Measurements from ENCODE around the gene COL13A1. TPM values are rescaled to one million over a fixed set of nuclear protein-coding genes. Genes with fewer than 3 reads are reported as not detected.

COL13A1 gene
- total RNA-seq, 3 donors from 2014 or later = 0.66 to 0.80 (median 0.73) TPM

GRCh38 chr10:69979174-69979573 is 177.5 kb downstream of the COL13A1 start:
- H3K9me3 ChIP-seq = peaks cover 9 to 15% of the 10 kb centered on the region in 2 donors
- H3K27me3 ChIP-seq = no peaks in the 10 kb centered on the region
- TF ChIP-seq POLR2AphosphoS5 (IDR thresholded peaks at IDR 0.05) (no peak), POLR2A (IDR thresholded peaks at IDR 0.05) (no peak), CTCF (IDR thresholded peaks at IDR 0.05) (no peak)
- no peaks in the 10 kb centered on the region for H3K4me1 ChIP-seq
- H3K27ac ChIP-seq = no peak overlapping the region
- intact Hi-C loops (cut with DNase I; ENCODE audit: low total_unique reads) = no loop called here
- no peak overlapping the region for H3K4me3 ChIP-seq
- H3K36me3 ChIP-seq = no peaks in the 10 kb centered on the region
- DNase-seq (ENCODE audit: low spot score in 2 of 2) = no peak

- peaks cover 9 to 15% of the 10 kb centered on the region in 2 donors for H3K9me3 ChIP-seq
- H3K4me1 ChIP-seq = no peaks in the 10 kb centered on the region
- H3K4me3 ChIP-seq = no peak overlapping the region
- TF ChIP-seq CTCF (IDR thresholded peaks at IDR 0.05) (no peak), POLR2AphosphoS5 (IDR thresholded peaks at IDR 0.05) (no peak), POLR2A (IDR thresholded peaks at IDR 0.05) (no peak)
- intact Hi-C loops (cut with DNase I; ENCODE audit: low total_unique reads) = no loop called here
- no peaks in the 10 kb centered on the region for H3K27me3 ChIP-seq
- H3K27ac ChIP-seq = no peak overlapping the region
- DNase-seq (ENCODE audit: low spot score in 2 of 2) = no peak
- H3K36me3 ChIP-seq = no peaks in the 10 kb centered on the region
Observed at GRCh38 chr10:69980672-69981071, 179.0 kb downstream of the COL13A1 start.

- intact Hi-C loops (cut with DNase I; ENCODE audit: low total_unique reads) = no loop called here
- no peak for TF ChIP-seq POLR2A (IDR thresholded peaks at IDR 0.05)
- no peak for TF ChIP-seq POLR2AphosphoS5 (IDR thresholded peaks at IDR 0.05)
- no peak for TF ChIP-seq CTCF (IDR thresholded peaks at IDR 0.05)
- H3K4me1 ChIP-seq = no peaks in the 10 kb centered on the region
- H3K9me3 ChIP-seq = no peaks in the 10 kb centered on the region
- H3K36me3 ChIP-seq = no peaks in the 10 kb centered on the region
- no peak for DNase-seq (ENCODE audit: low spot score in 2 of 2)
- H3K4me3 ChIP-seq = no peak overlapping the region
- H3K27me3 ChIP-seq = no peaks in the 10 kb centered on the region
- no peak overlapping the region for H3K27ac ChIP-seq
Observed at GRCh38 chr10:69988094-69988493, 186.4 kb downstream of the COL13A1 start.

GRCh38 chr10:69991151-69991550 is 189.4 kb downstream of the COL13A1 start:
- H3K9me3 ChIP-seq = no peaks in the 10 kb centered on the region
- H3K4me3 ChIP-seq = no peak overlapping the region
- H3K4me1 ChIP-seq = no peaks in the 10 kb centered on the region
- no peak overlapping the region for H3K27ac ChIP-seq
- TF ChIP-seq POLR2AphosphoS5 (IDR thresholded peaks at IDR 0.05) = no peak
- no peak for TF ChIP-seq CTCF (IDR thresholded peaks at IDR 0.05)
- TF ChIP-seq POLR2A (IDR thresholded peaks at IDR 0.05) = no peak
- H3K27me3 ChIP-seq = no peaks in the 10 kb centered on the region
- H3K36me3 ChIP-seq = no peaks in the 10 kb centered on the region
- no peak for DNase-seq (ENCODE audit: low spot score in 2 of 2)
- intact Hi-C loops (cut with DNase I; ENCODE audit: low total_unique reads) = no loop called here

GRCh38 chr10:69994262-69994661 is 192.6 kb downstream of the COL13A1 start:
- intact Hi-C loops (cut with DNase I; ENCODE audit: low total_unique reads) = no loop called here
- no peaks in the 10 kb centered on the region for H3K36me3 ChIP-seq
- H3K4me3 ChIP-seq = no peak overlapping the region
- no peaks in the 10 kb centered on the region for H3K27me3 ChIP-seq
- TF ChIP-seq POLR2AphosphoS5 (IDR thresholded peaks at IDR 0.05) = no peak
- no peak for TF ChIP-seq POLR2A (IDR thresholded peaks at IDR 0.05)
- H3K4me1 ChIP-seq = no peaks in the 10 kb centered on the region
- H3K9me3 ChIP-seq = no peaks in the 10 kb centered on the region
- DNase-seq (ENCODE audit: low spot score in 2 of 2) = no peak
- no peak overlapping the region for H3K27ac ChIP-seq

GRCh38 chr10:69996611-69997010 is 194.9 kb downstream of the COL13A1 start:
- no peak overlapping the region for H3K27ac ChIP-seq
- DNase-seq (ENCODE audit: low spot score in 2 of 2) = no peak
- H3K4me1 ChIP-seq = no peaks in the 10 kb centered on the region
- H3K27me3 ChIP-seq = no peaks in the 10 kb centered on the region
- TF ChIP-seq CTCF (IDR thresholded peaks at IDR 0.05) = no peak
- no peak for TF ChIP-seq POLR2A (IDR thresholded peaks at IDR 0.05)
- no peak for TF ChIP-seq POLR2AphosphoS5 (IDR thresholded peaks at IDR 0.05)
- no peaks in the 10 kb centered on the region for H3K36me3 ChIP-seq
- no peaks in the 10 kb centered on the region for H3K9me3 ChIP-seq
- no peak overlapping the region for H3K4me3 ChIP-seq
- intact Hi-C loops (cut with DNase I; ENCODE audit: low total_unique reads) = no loop called here

Data from breast epithelium (tissue), 4 donors.